PC-9 (cell line): Measurements from ENCODE around the gene ATAD2B.

Experiments
- CTCF ChIP-seq: fragments of 200-600 bp; sonication (generic); conservative IDR thresholded peaks from 2 replicates; pipeline ENCODE4 v1.6.1; 2017; ENCODE audit warnings: mixed run types, antibody characterized with exemption, mild to moderate bottlenecking, moderate library complexity
- EZH2 ChIP-seq: fragments of 200-600 bp; sonication (generic); IDR thresholded peaks from 2 replicates; pipeline ENCODE4 v1.8.0; 2017; ENCODE audit warnings: antibody characterized with exemption, low read depth

- TF ChIP-seq CTCF, result no peak
- TF ChIP-seq EZH2, result no peak
These were observed 23.9 kb downstream of the ATAD2B start for GRCh38 chr2:23903034-23903433.
